GM23338 (cell line): ENCODE data around the gene OTUB2.

ENCODE experiments used
- CREB1 ChIP-seq: fragments of 250-450 bp; sonication (Bioruptor Pico); IDR thresholded peaks from 2 replicates; pipeline ENCODE4 v1.5.0; 2020; ENCODE audit warnings: low read depth, mild to moderate bottlenecking, moderate library complexity
- CTCF ChIP-seq, 2 experiments: fragments of 200-600 bp in 1 of 2; sonication (generic) in 1 of 2; conservative IDR thresholded peaks; 2 replicates each; pipeline versions ENCODE4 v1.5.1 to v1.6.1; 2016 to 2017; ENCODE audit warnings: antibody characterized with exemption in 2 of 2, low read depth in 2 of 2, mild to moderate bottlenecking in 2 of 2, moderate library complexity in 1 of 2
- EZH2 ChIP-seq: fragments of 200-600 bp; sonication (generic); IDR thresholded peaks from one replicate; pipeline ENCODE4 v1.8.0; 2017; ENCODE audit warnings: antibody characterized with exemption, mild to moderate bottlenecking, low read depth; ENCODE audit not compliant: unreplicated experiment
- EZH2phosphoT487 ChIP-seq: fragments of 200-600 bp; sonication (generic); IDR thresholded peaks from one replicate; pipeline ENCODE4 v1.8.1; 2018; ENCODE audit warnings: antibody characterized with exemption; ENCODE audit not compliant: unreplicated experiment
- POLR2AphosphoS5 ChIP-seq: IDR thresholded peaks from 2 replicates; pipeline ENCODE4 v1.6.1; 2016; ENCODE audit warnings: antibody characterized with exemption, low read depth
- REST ChIP-seq: IDR thresholded peaks from one replicate; pipeline ENCODE4 v1.6.1; 2018; ENCODE audit warnings: antibody characterized with exemption; ENCODE audit not compliant: unreplicated experiment
- STAT1 ChIP-seq: IDR thresholded peaks from one replicate; pipeline ENCODE4 v1.6.1; 2016; ENCODE audit warnings: antibody characterized with exemption; ENCODE audit not compliant: unreplicated experiment

GRCh38 chr14:94034886-94035285, 8.7 kb downstream of the OTUB2 start:
- TF ChIP-seq STAT1 (no peak), CREB1 (CRISPR knock-in tag) (no peak), REST (no peak), CTCF (conservative IDR thresholded peaks at IDR 0.05; ENCODE audit: low read depth in 2 of 2) (no peak), EZH2phosphoT487 (no peak), POLR2AphosphoS5 (no peak), EZH2 (no peak)
